ACHN (cell line): ENCODE data around the gene EGFL6.
"Not testable (repeated sequence)": the region's sequence is repeated elsewhere in the genome, so short reads cannot be mapped to it uniquely, and the experiment has no call there.

ENCODE experiments used
- DNase-seq: peaks from one replicate; pipeline ENCODE4 v3.0.0-alpha.2; 2015
- in situ Hi-C: cut with HindIII; loops from 2 replicates; pipeline ENCODE4 v1.10.0; 2017; ENCODE audit warnings: low sequenced_read_pairs, low pct_ligation_motif_present, low pct_unique_long_range_greater_than_20kb

Gene EGFL6

GRCh38 chrX:13673016-13673415 lies 103.6 kb downstream of the EGFL6 start:
- in situ Hi-C loops, result no loop called here
- no peak for DNase-seq

GRCh38 chrX:13676885-13677284 lies 107.5 kb downstream of the EGFL6 start:
- in situ Hi-C loops, result no loop called here
- DNase-seq, result no peak

- in situ Hi-C loops, result not testable (repeated sequence)
Observed at GRCh38 chrX:13679700-13680099, 110.3 kb downstream of the EGFL6 start.

GRCh38 chrX:13681595-13681994 lies 112.2 kb downstream of the EGFL6 start:
- in situ Hi-C loops, result no loop called here
- DNase-seq, result no peak

More at GRCh38 chrX:13679700-13680099, 110.3 kb downstream of the EGFL6 start:
- DNase-seq, result not testable (repeated sequence)
